Stimulated activated CD8-positive, alpha-beta memory T cell treated with anti-CD3 and anti-CD28 coated beads, Interleukin-15, amount 100 ng/mL, for 1 hour (primary cell): Measurements from ENCODE around the gene EPS15.

ENCODE experiments used
- DNase-seq: peaks from one replicate; pipeline ENCODE4 v3.0.0-alpha.2; 2020; ENCODE audit warnings: low read depth

The EPS15 gene

DNA sequence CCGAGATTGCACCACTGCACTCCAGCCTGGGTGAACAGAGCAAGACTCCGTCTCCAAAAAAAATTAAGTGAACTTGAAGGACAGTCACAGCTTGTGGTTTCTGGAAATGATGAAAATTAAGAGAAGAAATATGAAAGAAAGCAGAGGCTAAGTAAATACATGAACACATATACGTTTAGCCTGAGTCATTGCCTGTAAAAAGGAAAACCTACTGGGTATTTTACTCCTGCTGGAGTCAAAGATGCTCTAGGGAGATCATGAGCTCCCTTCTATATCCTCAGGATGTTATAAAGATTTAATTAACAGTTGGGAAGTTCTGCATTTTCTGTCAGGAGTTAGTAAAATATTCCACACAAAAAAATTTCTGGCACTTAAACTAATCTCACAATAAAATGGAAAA lies 145.2 kb downstream of the EPS15 start:
- DNase-seq = no peak

DNA sequence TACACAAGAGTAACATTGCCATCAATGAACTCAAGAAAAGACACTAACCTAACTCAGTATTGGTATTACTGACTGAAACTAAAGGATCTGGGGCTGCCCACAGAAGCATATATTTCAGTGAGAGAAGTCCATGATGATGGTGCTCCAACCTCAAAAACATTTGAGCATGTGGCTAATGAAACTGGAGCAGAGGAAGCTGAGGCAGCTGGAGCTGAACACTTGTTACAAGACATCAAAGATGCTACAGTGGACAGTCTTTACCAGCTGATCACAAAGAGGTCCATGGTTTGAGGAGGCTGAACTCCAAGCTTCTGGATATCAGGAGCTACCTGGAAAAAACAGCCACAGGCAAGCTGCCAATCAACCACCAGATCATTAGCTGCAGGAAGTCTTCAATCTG lies 146.5 kb downstream of the EPS15 start:
- DNase-seq = no peak

DNA sequence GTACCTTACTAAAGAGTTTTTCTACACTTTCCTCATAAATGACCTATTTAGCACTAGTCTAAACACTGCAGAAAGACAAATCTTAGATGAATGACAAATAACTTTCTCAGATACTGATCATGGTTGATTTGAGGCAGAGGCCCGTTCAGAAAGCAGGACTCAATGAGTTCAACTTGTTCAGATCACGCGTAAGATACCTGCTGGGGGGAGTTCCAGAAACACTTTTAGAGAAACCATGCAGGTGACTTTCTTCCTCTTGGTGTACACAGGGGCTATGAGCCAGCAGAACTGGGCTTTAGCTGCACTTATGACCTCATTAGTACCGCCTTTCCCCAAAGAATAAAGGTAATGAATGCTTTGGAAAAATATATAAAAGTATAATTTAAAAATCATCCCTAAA lies 149.9 kb downstream of the EPS15 start:
- no peak for DNase-seq

DNA sequence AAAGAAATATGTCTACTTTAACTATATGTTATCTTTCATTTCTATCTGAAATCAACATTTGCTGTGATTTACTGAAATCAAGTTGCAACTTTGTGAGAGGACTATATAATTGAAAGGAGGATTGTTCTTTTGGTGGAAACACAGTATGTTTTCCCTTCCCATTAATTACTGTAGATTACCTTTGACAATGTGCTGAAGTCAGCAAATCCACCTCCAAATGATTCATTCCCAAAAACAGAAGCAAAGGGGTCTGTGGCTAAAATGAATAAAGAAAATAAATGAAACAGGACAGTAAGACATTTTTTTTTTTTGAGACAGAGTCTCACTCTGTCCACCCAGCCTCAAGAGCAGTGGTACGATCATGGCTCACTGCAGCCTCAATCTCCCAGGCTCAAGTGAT lies 153.3 kb downstream of the EPS15 start:
- DNase-seq = no peak

DNA sequence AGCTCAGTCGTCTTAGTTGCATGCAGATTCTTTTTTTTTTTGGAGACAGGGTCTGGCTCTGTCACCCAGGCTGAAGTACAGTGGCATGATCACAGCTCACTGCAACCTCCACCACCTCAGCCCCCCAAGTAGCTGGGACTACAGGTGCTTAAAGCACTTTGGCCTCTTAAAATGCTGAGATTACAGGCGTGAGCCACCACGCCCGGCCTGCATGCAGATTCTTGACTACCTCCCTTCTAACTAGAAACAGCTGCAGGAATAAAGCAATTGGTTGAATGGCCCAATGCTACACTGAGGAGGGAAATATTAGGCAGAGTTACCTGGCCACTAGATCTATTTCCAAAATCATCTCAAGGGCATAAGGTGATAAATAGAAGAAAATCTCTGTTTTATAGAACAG lies 159.2 kb downstream of the EPS15 start:
- no peak for DNase-seq

DNA sequence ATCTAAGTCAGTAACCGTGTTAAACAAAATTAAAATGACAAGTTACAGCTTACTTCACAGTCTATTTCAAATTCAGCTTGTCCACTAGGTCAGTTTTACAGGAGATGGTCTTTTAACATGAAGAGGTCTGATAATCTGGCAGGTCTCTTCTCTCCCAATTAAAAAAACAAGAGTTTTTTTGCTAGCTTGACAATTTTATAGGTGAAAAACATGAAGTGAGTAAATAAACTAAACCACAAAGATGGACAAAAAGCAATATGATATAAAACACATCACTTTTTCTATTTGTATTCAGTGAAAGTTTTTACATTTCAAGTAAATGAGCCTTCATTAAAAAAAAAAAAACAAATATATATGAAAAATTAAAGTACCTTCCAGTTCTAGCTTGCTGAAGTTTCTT lies 163.7 kb downstream of the EPS15 start:
- no peak for DNase-seq

DNA sequence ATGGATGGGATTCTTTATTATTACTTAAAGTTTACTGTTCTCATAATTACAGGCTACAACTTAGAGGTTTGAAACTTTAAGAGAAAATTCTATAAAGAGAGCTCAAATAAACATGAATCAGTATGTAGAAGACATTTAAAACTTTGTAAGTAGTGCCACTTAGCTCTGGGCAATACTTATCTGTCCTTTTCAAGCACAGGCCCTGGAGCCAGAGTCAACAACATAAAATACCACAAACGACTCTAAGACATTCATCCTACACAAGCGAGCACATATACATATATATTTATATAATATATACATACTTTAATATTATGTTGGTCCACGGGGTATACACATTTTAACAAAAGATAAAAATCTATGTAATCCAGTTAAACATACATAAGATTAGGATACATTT lies 164.7 kb downstream of the EPS15 start:
- no peak for DNase-seq

DNA sequence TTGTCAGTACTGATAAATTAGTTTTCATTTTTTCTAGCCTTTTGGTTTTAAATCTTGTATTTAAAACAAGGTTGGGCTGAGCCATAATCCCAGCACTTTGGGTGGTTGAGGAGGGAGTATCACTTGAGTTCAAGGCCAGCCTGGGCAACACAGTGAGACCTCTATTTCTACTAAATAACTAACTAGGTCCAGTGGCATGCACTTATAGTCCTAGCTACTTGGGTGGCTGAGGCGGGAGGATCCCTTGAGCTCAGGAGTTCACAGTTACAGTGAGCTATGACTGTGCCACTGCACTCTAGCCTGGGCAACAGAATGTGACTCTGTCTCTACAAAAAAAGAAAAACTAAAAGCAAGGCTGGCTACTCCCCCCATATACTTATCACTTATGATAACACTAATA lies 167.2 kb downstream of the EPS15 start:
- DNase-seq = no peak

DNA sequence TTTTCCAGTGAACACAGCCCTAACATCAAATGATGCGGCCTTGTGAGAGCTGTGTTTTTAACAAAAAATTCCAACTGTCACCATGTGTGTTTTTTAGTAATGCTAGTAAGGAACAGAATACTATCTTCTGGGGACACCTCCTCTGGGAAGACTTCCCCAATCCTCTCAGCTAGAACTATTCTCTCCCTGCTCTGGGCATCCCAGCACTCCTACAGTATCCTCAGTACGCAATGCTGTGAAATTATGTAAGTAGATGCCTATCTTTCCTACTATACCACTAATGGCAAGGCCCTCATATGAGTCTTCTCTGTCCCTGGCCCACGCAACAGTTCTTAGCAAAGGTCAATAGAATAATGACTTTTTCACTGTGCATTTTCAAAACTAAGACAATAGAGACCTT lies 169.2 kb downstream of the EPS15 start:
- no peak for DNase-seq

DNA sequence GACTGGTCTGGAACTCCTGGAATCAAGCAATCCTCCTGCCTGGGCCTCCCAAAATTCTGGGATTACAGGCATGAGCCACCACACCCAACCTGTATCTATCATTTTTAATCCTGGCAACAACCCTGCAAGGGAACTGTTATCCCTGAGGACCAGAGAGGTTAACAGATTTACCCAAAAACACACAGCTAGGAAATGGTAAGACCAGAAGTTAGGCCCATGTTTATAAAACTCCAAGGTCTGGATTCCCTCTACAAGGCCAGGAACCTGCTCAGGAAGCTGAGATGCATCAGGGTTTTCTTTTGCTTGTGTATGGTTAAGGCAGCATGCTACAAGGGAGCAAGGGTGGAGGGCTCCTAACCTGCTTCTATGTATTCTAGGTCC lies 170.9 kb downstream of the EPS15 start:
- no peak for DNase-seq

DNA sequence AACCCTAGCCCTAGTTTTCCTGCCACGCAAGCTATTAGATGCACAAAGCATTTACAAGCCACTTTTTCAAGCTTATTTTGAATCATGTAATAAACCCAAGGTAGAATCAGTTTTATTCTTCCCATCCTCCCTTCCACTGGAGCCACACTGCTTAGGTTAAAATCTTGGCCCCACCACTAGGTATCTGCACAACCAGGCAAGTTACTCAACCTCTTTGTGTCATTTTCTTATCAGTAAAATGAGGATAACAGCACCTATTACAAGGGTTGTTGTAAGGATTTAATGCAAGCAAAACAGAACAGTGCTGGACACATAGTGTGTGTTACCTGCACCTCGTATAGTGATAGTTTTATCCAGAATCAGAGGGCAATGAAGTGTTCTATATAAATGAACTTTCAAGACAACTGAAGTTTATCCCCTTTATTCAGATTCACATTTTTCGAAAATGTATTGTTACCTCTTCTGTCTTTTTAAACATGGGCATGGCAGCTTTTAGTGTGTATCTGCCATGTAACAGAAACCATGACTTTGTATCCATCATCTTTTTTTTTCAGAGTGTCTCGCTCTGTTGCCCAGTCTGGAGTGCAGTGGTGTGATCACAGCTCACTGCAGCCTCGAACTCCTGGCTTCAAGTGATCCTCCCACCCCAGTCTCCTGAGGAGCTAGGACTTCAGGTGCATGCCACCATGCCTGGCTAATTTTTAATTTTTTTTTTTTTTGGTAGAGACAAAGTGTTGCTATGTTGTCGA lies 171.5 kb downstream of the EPS15 start:
- no peak for DNase-seq

DNA sequence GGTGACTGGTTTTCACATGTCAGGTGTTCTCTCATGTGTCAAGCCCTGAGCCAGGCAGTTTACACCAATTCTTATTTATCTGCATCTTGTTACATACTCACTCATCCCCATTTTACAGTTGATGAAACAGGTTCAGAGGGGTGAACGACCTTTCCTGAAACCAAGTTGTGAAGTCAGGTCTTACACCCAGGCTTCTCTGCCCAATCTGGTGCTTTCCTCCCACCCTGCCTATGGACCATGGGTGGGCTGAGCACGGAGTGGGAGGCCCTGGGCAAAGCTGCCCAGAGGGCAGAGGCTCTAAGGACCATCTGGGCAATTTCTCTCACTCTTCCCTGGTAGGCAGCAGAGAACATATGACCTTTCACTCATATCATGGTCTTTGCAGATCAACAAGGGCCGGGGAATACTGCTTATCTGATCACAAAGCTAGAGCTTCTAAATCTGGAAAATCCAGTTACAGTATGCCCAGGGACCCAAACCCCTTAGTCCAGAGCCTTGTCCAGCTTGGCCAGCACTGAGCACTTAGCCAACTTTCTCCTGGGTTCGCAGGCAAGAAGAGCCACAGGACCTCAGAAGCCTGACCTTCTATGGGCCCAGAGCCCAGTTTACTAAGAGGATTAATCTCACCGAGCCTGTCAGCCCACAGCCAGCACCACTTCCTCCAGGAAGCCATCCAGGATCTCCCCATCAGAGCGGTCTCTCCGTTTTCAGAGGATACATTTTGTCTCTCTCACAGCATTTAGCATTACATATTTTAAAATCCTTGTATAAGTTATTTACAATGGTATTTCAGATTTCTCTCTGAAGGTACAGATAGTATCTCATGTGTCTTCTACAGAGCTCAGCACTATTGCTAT lies 172.8 kb downstream of the EPS15 start:
- no peak for DNase-seq

DNA sequence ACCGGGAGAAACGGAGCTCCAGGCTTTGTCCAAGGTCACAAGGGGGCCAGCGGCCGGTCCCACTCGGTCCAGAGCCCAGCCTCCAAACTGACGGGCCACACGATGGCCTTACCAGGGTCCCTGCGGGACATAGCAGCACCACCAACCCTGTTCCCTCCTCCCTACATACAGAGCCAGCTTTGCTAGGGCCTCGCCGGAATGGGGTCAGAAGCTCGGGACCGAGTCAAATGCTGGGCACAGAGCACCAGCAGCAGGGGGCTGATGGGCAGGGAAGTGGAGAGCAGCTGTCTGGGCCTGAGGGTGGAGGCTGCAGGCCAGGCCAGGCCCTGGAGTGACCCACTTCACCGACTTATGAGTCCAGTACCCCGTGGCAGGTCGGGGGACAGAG lies 173.8 kb downstream of the EPS15 start:
- no peak for DNase-seq

DNA sequence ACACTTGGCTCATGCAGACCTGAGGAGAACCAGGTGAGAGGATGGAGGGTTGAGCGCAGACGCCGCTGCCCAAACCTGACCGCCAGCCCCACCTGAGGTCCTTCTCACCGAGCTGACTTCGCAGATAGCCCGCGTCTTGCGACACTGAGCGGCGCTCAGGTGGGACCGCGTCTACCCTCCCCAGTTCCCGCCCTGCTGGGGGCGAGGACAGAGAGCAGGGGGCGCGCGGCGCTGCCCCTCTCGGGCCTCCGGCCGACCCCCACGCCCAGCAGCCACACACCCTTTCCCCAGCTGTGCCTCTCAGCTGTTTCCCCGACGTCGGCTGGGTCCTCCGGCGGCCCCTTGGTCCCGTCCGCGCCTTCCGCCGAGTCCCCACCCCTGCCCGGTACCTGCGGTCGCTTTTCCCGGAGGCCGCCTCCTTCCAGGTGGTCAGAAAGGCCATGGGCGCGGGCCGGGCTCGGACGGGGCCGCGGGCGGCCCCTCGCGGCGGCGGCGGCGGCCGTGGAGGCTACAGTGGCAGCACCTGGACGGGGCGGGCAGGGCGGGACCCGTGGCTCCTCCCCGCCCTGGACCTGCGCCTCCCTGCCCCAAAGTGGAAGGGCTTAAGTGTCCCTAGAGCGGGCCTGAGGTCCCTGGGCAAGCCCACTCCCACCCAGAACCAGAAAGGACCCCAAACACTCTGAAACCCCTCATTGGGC lies 174.3 kb downstream of the EPS15 start:
- no peak for DNase-seq

DNA sequence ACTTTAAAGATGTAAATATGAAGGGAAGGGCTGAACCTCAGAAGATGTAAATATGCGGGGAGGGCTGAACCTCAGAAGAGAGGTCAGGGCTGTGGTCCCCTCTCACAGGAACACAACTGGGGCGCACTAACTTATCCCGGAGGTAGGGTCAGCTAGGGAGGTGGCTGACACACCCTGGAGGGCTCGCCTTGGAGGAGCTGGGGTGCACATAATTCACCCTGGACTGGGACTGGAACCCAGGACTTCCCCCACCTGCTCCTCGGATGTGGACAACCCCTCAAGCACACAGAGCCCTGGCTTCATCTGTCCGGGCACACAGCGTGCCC lies 174.8 kb downstream of the EPS15 start:
- no peak for DNase-seq

DNA sequence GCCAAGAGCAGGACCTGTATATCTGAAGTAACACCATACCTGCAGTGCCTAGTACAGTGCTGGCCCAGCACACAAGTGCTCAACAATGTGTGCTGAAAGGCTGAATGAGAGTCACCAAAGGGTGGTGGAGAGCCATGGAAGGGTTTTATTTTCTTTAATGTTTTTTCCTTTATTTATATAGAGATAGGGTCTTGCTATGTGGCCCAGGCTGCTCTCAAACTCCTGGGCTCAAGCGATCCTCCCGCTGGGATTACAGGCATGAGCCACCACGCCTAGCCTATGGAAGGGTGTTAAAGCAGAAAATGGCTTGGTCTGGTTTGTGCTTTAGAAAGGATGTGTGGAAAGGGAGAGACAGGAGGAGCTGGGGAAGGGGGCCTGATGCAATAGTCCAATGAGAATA lies 175.4 kb downstream of the EPS15 start:
- no peak for DNase-seq

DNA sequence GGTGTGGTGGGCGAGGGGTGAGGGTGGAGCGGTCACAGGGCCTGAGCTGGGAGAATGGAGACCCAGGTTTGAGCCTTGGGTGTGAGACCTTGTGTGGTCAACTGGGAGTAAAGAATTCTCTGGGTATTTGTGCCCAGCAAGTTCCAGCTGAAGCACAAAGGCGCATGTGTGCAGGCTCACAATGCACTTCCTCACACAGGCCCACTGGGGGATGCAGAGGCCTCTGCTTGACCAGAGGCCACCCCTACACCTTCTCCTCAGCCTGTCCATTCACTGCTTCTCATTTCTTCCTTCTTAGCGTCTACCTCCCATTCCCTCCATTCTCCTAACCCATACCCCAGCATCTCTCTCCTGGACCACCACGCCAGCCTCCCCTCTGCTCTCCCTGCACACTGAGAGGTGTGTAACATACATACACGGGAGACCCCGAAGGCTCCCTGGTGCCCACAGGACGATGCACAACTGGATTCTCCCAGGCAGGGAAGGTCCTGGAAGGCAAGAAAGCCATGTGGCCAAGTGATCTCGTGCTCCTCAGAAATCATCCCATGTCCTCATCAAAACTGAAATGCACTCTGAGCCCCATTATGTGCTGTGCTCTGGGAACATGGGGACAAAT lies 176.4 kb downstream of the EPS15 start:
- DNase-seq = no peak

DNA sequence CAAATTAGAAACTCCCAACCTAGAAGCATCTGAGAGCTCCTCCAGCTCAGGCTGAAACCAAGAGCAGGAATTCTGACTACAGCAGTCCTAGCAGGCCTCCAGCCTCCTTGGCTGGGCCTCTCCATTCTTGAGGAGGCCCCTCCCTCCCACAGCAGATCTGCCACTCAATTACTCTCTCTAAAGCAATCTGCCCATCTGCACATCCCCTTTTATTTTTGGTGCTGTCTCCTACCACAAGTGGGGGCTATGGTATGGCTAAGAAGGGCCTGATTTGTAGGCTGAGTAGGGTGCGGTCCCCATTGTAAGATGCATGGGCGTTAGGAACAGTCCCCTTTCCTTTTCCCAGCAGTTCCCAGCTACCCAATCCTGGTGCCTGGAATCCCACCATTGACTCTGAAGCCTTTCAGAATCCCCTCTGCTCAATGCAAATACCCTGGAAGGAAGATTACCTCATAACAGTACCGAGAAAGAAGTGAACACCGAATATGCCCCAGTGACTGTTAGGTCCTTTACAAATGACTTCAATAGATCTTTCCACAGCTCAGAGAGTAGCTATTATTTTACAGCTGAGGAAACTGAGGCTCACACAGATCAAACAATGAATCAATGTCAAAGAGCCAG lies 177.1 kb downstream of the EPS15 start:
- DNase-seq = no peak

DNA sequence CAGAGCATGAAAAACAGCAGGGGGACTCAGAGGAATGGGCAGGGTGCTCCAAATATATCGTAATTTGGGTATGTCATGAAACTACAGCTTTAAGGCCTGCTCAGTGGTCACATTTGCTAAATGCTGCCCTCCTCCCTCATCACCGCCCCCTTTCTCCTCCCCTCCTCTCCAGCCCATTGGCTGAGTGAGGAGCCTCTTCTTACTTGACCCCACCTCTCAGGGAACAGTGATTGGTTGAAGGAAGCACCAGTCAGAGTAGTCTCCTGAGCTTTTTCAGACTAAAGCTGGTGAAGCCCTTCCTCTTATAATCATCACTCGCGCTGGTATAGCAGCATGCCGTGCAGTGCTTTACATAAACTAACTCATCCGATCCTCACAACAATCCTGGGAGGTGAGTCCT lies 178.7 kb downstream of the EPS15 start:
- DNase-seq = no peak

DNA sequence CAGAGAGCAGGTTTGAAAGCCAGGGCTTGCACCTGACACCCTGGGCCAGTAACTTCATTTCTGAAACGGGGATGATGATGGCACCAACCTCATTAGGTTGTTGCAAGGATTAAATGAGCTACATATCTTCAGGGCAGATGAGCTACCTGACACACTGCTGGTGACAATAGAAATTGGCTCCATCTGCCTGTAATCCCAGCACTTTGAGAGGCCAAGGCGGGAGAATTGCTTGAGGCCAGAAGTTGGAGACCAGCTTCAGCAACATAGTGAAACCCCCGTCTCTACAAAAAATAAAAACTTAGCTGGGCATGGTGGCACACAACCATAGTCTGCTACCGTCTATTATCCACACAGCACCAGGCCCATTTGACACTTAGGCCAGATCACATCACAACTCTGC lies 182.4 kb downstream of the EPS15 start:
- DNase-seq = no peak

DNA sequence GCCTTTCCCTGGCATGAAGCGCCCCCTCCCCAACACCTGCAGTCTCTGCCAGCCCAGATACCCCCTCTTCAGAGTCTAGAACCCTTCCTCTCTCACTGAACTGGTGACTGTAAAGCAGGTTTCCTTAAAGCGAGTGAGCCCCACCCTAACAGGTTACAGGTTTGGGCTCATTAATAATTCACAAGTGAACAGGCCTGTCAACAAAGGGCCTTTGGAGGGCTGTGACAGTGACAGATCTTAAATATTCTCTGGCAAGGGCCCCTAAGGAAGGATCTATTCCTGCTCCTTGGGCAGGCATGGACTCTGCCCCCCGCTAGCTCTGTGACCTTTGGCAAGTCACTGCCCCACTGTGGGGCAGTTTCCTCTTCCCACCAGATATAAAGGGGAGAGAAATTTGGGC lies 183.1 kb downstream of the EPS15 start:
- DNase-seq = no peak
